NCI-H1694 treated with DMSO at 0.1 percent for 48 hours (cell line): ENCODE data around the gene SFN.
A peak's percentile ranks its signal among the peaks of the same experiment; 100 is the strongest.
"Not testable (repeated sequence)": the region's sequence is repeated elsewhere in the genome, so short reads cannot be mapped to it uniquely, and the experiment has no call there.

Experiments
- DNase-seq: peaks from one replicate; lab custom pipeline; 2025; lab: John Stamatoyannopoulos, UW

The SFN gene

GRCh38 chr1:26862781-26863684, at the start of gene SFN:
Gene SFN (plus strand): TSS chr1:26863149. CDS start chr1:26863213, 64 bp downstream.
- DNase-seq: peak; percentile 1

- DNase-seq: no peak
Measured at GRCh38 chr1:26814377-26814776, 48.6 kb upstream of the SFN start.

GRCh38 chr1:26814893-26815292, 48.1 kb upstream of the SFN start:
- DNase-seq: no peak

- peak; percentile 3 for DNase-seq
Measured at GRCh38 chr1:26820784-26821269, 42.1 kb upstream of the SFN start.

- no peak for DNase-seq
Measured at GRCh38 chr1:26822737-26823395, 40.1 kb upstream of the SFN start.

GRCh38 chr1:26824731-26825130, 38.2 kb upstream of the SFN start:
- DNase-seq: no peak

- DNase-seq: peak; percentile 32
Measured at GRCh38 chr1:26826261-26827105, 36.5 kb upstream of the SFN start, which contains the start of gene ZDHHC18. Gene ZDHHC18 (plus strand): TSS chr1:26826688. CDS start chr1:26826805, 117 bp downstream.

- no peak for DNase-seq
Measured at GRCh38 chr1:26827106-26827604, 35.8 kb upstream of the SFN start.

GRCh38 chr1:26827663-26828062, 35.3 kb upstream of the SFN start:
- DNase-seq: no peak

- no peak for DNase-seq
Measured at GRCh38 chr1:26828411-26828991, 34.4 kb upstream of the SFN start.

- DNase-seq: no peak
Measured at GRCh38 chr1:26829184-26829911, 33.6 kb upstream of the SFN start.

GRCh38 chr1:26831059-26831458, 31.9 kb upstream of the SFN start:
- DNase-seq: no peak

GRCh38 chr1:26831546-26832248, 31.3 kb upstream of the SFN start:
- DNase-seq: no peak

- no peak for DNase-seq
Measured at GRCh38 chr1:26832249-26832960, 30.5 kb upstream of the SFN start.

GRCh38 chr1:26833432-26834405, 29.2 kb upstream of the SFN start:
- DNase-seq: no peak

- not testable (repeated sequence) for DNase-seq
Measured at GRCh38 chr1:26837665-26838064, 25.3 kb upstream of the SFN start.

GRCh38 chr1:26838474-26839338, 24.2 kb upstream of the SFN start:
- DNase-seq: no peak
